Choroid plexus epithelial cell (primary cell): Measurements from ENCODE around the gene RUSC1.

ENCODE experiments used
- DNase-seq: peaks from one replicate; pipeline ENCODE4 v3.0.0-alpha.2; 2010; ENCODE audit warnings: low read depth
- H3K4me3 ChIP-seq: 2 replicates; pipeline ENCODE4 v1.5.1; 2011; ENCODE audit warnings: low read depth, mild to moderate bottlenecking, control low read depth, low read length, moderate library complexity
- TF ChIP-seq, protein P1 (sequence below): conservative IDR thresholded peaks from 2 replicates; pipeline ENCODE4 v1.5.1; 2011; ENCODE audit warnings: low read depth, mild to moderate bottlenecking, control low read depth, inconsistent platforms, low read length, moderate library complexity

Gene RUSC1

DNA sequence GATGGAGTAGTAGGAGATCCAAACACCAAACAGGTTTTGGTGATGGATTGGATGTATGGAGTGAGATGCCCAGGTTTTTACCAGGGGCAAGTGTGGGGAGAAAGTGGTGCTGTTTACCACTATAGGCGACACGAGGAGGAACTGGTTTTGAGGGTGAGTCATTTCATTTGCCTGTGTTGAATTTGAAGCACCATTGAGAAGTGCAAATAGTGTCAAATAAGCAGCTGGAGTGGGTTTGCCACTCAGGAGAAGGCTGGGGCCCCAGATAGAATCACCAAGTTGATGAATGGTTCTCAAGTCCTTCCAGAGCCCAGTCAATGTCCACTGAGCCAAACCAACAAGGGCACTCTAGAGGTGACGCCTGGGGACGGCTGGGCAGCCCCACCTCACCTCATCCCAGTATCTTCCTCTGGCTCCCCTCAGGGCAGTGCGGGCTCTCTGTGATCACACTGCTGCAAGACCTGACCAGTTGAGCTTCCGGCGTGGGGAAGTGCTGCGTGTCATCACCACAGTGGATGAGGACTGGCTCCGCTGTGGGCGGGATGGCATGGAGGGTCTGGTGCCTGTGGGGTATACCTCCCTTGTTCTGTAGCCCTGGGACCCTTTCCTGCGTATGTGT, 9.4 kb downstream of the RUSC1 start:
- TF ChIP-seq, protein P1, sequence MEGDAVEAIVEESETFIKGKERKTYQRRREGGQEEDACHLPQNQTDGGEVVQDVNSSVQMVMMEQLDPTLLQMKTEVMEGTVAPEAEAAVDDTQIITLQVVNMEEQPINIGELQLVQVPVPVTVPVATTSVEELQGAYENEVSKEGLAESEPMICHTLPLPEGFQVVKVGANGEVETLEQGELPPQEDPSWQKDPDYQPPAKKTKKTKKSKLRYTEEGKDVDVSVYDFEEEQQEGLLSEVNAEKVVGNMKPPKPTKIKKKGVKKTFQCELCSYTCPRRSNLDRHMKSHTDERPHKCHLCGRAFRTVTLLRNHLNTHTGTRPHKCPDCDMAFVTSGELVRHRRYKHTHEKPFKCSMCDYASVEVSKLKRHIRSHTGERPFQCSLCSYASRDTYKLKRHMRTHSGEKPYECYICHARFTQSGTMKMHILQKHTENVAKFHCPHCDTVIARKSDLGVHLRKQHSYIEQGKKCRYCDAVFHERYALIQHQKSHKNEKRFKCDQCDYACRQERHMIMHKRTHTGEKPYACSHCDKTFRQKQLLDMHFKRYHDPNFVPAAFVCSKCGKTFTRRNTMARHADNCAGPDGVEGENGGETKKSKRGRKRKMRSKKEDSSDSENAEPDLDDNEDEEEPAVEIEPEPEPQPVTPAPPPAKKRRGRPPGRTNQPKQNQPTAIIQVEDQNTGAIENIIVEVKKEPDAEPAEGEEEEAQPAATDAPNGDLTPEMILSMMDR: no peak
- no peak for DNase-seq
- no peak overlapping the region for H3K4me3 ChIP-seq

DNA sequence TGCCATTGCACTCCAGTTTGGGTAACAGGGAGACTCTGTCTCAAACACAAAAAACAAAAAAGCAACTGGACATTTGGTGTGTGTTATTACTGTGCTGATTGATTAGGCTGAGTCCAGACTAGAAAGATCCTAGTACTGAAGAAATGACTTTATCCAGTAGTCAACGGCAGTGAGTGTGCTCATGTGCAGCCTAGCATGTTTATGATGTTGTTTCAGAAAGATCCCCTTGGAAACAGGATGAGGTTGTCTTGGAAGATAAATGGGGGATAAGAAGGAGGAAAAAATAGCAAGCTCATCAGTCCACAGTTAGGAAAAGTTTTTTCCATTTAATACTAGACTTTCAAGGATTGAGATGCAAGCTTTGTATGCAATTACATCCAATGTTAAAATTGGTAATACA, 14.3 kb downstream of the RUSC1 start:
- no peak overlapping the region for H3K4me3 ChIP-seq
- DNase-seq: no peak
- TF ChIP-seq, protein P1: no peak

DNA sequence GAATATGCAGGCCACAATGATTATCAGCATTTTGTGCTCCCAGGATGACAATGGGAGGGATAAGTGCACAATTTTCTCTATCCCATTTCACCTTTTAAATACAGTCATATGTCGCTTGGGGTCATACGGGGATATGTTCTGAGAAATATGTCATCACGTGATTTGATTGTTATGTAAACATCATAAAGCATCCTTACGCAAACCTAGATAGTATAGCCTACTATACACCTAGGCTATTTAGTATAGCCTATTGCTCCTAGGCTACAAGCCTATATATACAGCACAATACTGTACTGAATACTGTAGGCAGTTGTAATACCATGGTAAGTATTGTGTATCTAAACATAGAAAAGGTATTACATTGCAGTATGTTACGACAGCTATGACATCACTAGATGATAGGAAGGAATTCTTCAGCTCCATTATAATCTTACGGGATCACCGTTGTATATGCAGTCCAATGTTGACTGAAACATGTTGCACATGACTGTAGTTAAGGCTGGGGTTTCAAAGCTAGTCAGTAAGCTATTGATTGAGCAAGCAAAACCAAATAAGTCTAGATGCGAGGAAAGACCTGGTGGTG, 18.9 kb downstream of the RUSC1 start:
- H3K4me3 ChIP-seq: no peak overlapping the region
- TF ChIP-seq, protein P1: no peak
- DNase-seq: peak; percentile 34

DNA sequence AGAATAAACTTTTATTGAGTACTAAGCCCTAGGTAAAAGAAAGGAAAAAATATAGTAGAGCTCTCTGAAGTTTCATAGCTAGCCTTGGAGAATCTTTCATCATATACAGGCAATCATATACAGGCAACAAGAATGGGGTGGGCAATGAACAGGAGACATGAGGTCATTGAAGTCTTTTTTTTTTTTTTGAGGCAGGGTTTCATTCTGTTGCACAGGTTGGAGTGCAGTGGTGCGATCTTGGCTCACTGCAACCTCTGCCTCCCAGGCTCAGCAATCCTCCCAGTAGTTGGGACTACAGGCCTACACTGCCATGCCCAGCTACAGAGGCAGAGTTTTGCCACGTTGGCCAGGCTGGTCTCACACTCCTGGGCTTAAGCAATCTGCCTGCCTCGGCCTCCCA, 22.1 kb downstream of the RUSC1 start:
- no peak for DNase-seq
- TF ChIP-seq, protein P1: no peak
- no peak overlapping the region for H3K4me3 ChIP-seq

DNA sequence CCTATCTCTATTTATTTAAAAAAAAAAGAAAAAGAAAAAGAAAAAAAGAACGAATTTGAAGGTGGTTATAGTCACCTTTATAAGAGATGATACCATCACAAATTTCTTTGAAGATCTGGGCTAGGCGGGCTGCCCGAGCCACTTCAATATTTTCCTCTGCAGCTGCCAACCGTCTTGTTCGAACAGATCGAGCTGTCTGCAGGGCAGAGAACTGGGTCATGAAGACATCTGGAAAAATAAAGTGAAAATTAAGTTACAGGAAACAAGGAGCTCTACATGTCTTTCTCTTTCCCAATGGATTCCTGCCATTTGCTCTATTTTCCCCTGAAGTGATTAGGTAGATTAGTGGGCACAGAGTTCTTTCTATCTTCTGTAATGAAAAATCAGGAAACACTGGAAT, 31.9 kb downstream of the RUSC1 start:
- no peak for DNase-seq
- TF ChIP-seq, protein P1: no peak
- H3K4me3 ChIP-seq: no peak overlapping the region

DNA sequence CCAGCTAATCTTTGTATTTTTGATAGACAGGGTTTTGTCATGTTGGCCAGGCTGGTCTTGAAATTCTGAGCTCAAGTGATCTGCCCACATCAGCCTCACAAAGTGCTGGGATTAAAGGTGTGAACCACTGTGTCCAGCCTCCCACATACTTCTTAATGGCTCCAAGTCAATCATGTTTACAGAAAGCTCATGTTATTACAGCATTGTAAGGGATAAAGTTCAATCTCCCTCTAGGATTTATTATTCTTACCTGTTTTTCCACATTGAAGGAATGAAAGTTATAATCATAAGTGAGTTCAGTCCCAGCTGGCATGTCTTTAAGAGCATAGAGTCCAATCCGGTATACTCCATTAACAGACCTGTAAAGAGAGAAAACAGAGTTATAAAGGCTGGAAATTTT, 39.4 kb downstream of the RUSC1 start:
- no peak for DNase-seq
- TF ChIP-seq, protein P1: no peak
- H3K4me3 ChIP-seq: no peak overlapping the region

DNA sequence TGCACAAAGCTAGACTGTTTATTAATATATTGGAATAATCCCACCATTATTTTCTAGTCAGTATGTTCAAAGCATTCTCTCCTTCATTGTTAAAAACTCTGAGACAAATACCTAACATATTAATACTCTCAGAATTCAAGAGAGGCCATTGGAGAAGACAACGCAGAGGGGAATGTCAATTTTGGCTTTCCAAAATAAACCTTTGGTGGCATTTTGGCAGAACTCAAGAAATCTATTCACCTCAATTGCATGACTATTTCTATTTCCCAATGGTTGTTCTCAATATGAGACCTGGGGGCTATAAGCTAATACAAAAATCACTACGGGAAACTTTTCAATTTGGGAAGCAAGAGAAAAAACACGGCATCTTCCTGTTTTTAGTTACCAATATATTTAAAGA, 58.5 kb downstream of the RUSC1 start:
- no peak for DNase-seq
- TF ChIP-seq, protein P1: no peak
- H3K4me3 ChIP-seq: no peak overlapping the region
